Fibroblast of lung (primary cell): ENCODE results near the gene GPHN. TPM values are rescaled to one million over a fixed set of nuclear protein-coding genes. Genes with fewer than 3 reads are reported as not detected.
"Not testable (repeated sequence)": the region's sequence is repeated elsewhere in the genome, so short reads cannot be mapped to it uniquely, and the experiment has no call there.

ENCODE experiments used
- DNase-seq, 2 donors: peaks; one replicate each; pipeline versions ENCODE4 v3.0.0 to v3.0.0-alpha.2; 2010; ENCODE audit warnings: low read depth in 2 of 2
- H2AFZ ChIP-seq: 2 replicates; pipeline ENCODE4 v1.5.1; 2012; ENCODE audit warnings: low read length, control low read depth, inconsistent platforms
- H3K27ac ChIP-seq: 2 replicates; pipeline ENCODE4 v1.5.1; 2011; ENCODE audit warnings: low read length, control low read depth; ENCODE audit not compliant: insufficient read depth
- H3K27me3 ChIP-seq: 2 replicates; pipeline ENCODE4 v1.5.1; 2011; ENCODE audit warnings: mild to moderate bottlenecking, low read length; ENCODE audit not compliant: control insufficient read depth, insufficient read depth
- H3K36me3 ChIP-seq: 2 replicates; pipeline ENCODE4 v1.5.1; 2011; ENCODE audit warnings: low read length; ENCODE audit not compliant: control insufficient read depth, insufficient read depth
- H3K4me1 ChIP-seq: 2 replicates; pipeline ENCODE4 v1.5.1; 2011; ENCODE audit warnings: low read length; ENCODE audit not compliant: control insufficient read depth, insufficient read depth; ENCODE audit errors: extremely low read depth
- H3K4me2 ChIP-seq: 2 replicates; pipeline ENCODE4 v1.5.1; 2011; ENCODE audit warnings: low read length, control low read depth; ENCODE audit not compliant: insufficient read depth; ENCODE audit errors: extremely low read depth
- H3K4me3 ChIP-seq, 4 experiments: fragments of 200-600 bp in 1 of 4; sonication (generic) in 1 of 4; replicated peaks in 1 of 4; 2 replicates each; pipeline ENCODE4 v1.5.1; 2011 to 2016; ENCODE audit warnings: low read length in 4 of 4, low read depth in 3 of 4, mild to moderate bottlenecking in 3 of 4, control low read depth in 2 of 4, inconsistent platforms in 1 of 4, mixed read lengths in 1 of 4; ENCODE audit not compliant: insufficient read depth in 1 of 4; ENCODE audit errors: control extremely low read depth in 1 of 4
- H3K79me2 ChIP-seq: 2 replicates; pipeline ENCODE4 v1.5.1; 2012; ENCODE audit warnings: mild to moderate bottlenecking, low read length, inconsistent platforms; ENCODE audit not compliant: control insufficient read depth, insufficient read depth
- H3K9ac ChIP-seq: 2 replicates; pipeline ENCODE4 v1.5.1; 2011; ENCODE audit warnings: mild to moderate bottlenecking, low read length, control low read depth; ENCODE audit not compliant: insufficient read depth
- H3K9me3 ChIP-seq: 2 replicates; pipeline ENCODE4 v1.5.1; 2012; ENCODE audit warnings: low read depth, low read length; ENCODE audit not compliant: control insufficient read depth, insufficient read depth
- H4K20me1 ChIP-seq: 2 replicates; pipeline ENCODE4 v1.5.1; 2011; ENCODE audit warnings: low read length; ENCODE audit not compliant: control insufficient read depth, insufficient read depth; ENCODE audit errors: extremely low read depth
- EZH2 ChIP-seq: IDR thresholded peaks from 2 replicates; pipeline ENCODE4 v1.5.1; 2012; ENCODE audit warnings: low read length, control low read depth, mild to moderate bottlenecking; ENCODE audit errors: missing control alignments
- polyA plus RNA-seq, 2 donors: library from polyadenylated mRNA; depleted of rRNA in 1 of 2; stranded (reverse) in 1 of 2; unstranded in 1 of 2; fragments of >200 nt; gene quantifications; 2 replicates each; pipeline ENCODE4 v1.2.1, GENCODE V29; 2011 to 2012; ENCODE audit warnings: missing spikeins in 1 of 2
- total RNA-seq: library from RNA; depleted of rRNA; stranded (reverse); fragments of >200 nt; gene quantifications from 2 replicates; pipeline ENCODE4 v1.2.1, GENCODE V29; 2014
- TF ChIP-seq, protein P1 (sequence below), 2 donors: IDR thresholded peaks in 1 of 2; conservative IDR thresholded peaks in 1 of 2; 1 replicate in 1 of 2; 2 replicates in 1 of 2; pipeline ENCODE4 v1.5.1; 2011 to 2012; ENCODE audit warnings: low read length in 2 of 2, control low read depth in 1 of 2, inconsistent platforms in 1 of 2, low read depth in 1 of 2, mild to moderate bottlenecking in 1 of 2

Gene GPHN
- total and polyA plus RNA-seq, 2 donors (not counting 1 experiment from before 2014, with no cell fraction given) = 8.3 to 13.9 TPM

DNA sequence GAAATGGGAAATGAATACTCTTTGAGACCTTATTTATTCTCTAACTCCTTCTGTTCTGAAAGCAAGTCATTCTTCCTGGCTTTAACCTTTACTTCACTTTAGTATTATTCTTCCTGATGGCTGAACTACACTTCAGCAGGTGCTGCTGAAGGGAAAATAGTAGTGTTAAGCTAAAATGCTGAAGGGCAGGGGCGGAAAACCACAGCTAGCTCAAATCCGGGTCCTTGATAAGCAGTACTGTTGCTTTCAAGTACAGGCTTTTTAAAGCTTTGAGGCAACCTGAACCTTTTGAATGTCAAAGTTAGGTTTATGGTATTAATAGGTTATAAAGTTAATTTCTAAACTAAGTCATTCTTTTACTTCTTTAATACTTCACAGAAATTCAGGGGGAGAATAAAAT, 11.0 kb upstream of the GPHN start:
- DNase-seq = no peak
- no peak overlapping the region for H3K27ac ChIP-seq
- TF ChIP-seq EZH2 = no peak
- TF ChIP-seq, protein P1, sequence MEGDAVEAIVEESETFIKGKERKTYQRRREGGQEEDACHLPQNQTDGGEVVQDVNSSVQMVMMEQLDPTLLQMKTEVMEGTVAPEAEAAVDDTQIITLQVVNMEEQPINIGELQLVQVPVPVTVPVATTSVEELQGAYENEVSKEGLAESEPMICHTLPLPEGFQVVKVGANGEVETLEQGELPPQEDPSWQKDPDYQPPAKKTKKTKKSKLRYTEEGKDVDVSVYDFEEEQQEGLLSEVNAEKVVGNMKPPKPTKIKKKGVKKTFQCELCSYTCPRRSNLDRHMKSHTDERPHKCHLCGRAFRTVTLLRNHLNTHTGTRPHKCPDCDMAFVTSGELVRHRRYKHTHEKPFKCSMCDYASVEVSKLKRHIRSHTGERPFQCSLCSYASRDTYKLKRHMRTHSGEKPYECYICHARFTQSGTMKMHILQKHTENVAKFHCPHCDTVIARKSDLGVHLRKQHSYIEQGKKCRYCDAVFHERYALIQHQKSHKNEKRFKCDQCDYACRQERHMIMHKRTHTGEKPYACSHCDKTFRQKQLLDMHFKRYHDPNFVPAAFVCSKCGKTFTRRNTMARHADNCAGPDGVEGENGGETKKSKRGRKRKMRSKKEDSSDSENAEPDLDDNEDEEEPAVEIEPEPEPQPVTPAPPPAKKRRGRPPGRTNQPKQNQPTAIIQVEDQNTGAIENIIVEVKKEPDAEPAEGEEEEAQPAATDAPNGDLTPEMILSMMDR (conservative IDR thresholded peaks at IDR 0.05 in 1 of 2, IDR thresholded peaks at IDR 0.05 in 1 of 2; ENCODE audit: low read depth in 1 of 2, low read length in 2 of 2) = no peak

DNA sequence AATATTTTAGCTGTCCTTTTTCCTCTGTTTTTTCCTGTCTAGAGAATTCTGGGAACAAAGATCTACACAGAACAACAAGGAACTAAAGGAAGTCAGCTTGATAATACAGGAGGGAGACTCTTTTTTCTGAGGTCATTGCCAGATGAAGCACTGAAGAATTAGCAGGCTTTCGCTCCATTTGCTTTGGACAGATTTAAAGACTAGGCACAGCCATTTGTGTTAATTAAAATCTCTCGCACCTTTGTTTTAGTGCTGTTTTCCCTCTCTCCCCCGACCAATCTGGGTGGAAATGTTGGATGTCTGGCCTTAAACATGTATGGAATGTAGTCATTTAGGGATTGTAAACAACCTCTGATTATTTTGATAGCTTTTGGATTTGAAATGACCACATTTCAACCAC, 9.6 kb upstream of the GPHN start:
- TF ChIP-seq, protein P1 (conservative IDR thresholded peaks at IDR 0.05 in 1 of 2, IDR thresholded peaks at IDR 0.05 in 1 of 2; ENCODE audit: low read depth in 1 of 2, low read length in 2 of 2) = no peak
- no peak for TF ChIP-seq EZH2
- Histone ChIP-seq H3K79me2 (no peaks in the 10 kb centered on the region), H3K27me3 (no peaks in the 10 kb centered on the region), H3K27ac (no peak overlapping the region), H3K4me2 (no peak overlapping the region), H3K4me3 (no peak overlapping the region), H3K9ac (no peak overlapping the region), H3K36me3 (no peaks in the 10 kb centered on the region), H3K4me1 (no peaks in the 10 kb centered on the region), H4K20me1 (no peaks in the 10 kb centered on the region), H2AFZ (no peak overlapping the region), H3K9me3 (no peaks in the 10 kb centered on the region)
- DNase-seq = peak in 1 of 2 donors; percentile 21

More for the DNA sequence above, 11.0 kb upstream of the GPHN start:
- Histone ChIP-seq H3K9ac (no peak overlapping the region), H3K4me3 (no peak overlapping the region), H3K9me3 (no peaks in the 10 kb centered on the region), H4K20me1 (no peaks in the 10 kb centered on the region), H3K79me2 (no peaks in the 10 kb centered on the region), H3K36me3 (no peaks in the 10 kb centered on the region), H3K27me3 (no peaks in the 10 kb centered on the region), H3K4me1 (no peaks in the 10 kb centered on the region), H2AFZ (no peak overlapping the region), H3K4me2 (no peak overlapping the region)

DNA sequence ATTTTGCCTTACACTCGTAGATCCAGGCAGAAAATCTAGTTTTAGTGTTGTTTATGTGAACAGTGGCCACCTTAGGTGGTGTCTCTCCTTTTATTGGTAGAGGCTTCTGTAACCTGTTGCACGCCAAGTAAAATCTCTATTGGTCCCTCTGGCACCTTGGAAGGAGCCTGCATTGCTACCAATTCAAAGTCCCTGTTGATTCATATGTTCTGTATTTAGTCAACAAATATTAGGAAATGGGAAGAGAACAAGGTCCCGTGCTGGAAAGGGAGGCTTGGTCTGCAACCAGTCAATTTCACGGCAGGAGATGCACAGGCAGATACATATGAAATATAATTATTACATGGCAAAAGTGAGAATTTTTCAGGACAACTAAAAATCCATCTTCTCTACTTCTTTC, 6.4 kb upstream of the GPHN start:
- no peak overlapping the region for H3K4me2 ChIP-seq
- H3K79me2 ChIP-seq = no peaks in the 10 kb centered on the region
- no peak overlapping the region for H2AFZ ChIP-seq
- H4K20me1 ChIP-seq = no peaks in the 10 kb centered on the region
- H3K27me3 ChIP-seq = no peaks in the 10 kb centered on the region
- no peak for DNase-seq
- no peak overlapping the region for H3K9ac ChIP-seq
- H3K4me1 ChIP-seq = no peaks in the 10 kb centered on the region
- H3K27ac ChIP-seq = no peak overlapping the region
- no peaks in the 10 kb centered on the region for H3K9me3 ChIP-seq
- no peaks in the 10 kb centered on the region for H3K36me3 ChIP-seq
- no peak overlapping the region for H3K4me3 ChIP-seq
- TF ChIP-seq, protein P1 (conservative IDR thresholded peaks at IDR 0.05 in 1 of 2, IDR thresholded peaks at IDR 0.05 in 1 of 2; ENCODE audit: low read depth in 1 of 2, low read length in 2 of 2) = no peak

DNA sequence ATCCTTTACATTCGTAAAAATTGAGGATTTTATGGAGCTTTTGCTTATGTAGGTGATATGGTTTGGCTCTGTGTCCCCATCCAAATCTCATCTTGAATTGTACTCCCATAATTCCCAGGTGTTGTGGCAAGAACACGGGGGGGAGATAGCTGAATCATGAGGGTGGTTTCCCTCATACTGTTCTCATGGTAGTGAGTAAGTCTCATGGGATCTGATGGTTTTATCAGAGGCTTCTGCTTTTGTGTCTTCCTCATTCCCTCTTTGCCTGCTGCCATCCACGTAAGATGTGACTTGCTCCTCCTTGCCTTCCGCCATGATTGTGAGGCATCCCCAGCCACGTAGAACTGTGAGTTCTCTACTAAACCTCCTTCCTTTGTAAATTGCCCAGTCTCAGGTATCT, 5.1 kb upstream of the GPHN start:
- H2AFZ ChIP-seq, H3K36me3 ChIP-seq, DNase-seq, H3K27me3 ChIP-seq, H3K9ac ChIP-seq, H3K9me3 ChIP-seq, H4K20me1 ChIP-seq, H3K4me1 ChIP-seq, H3K79me2 ChIP-seq, H3K4me2 ChIP-seq, H3K27ac ChIP-seq, H3K4me3 ChIP-seq: not testable (repeated sequence)
